GM19395 (cell line): Measurements from ENCODE around the gene HOXA2.

Source experiments
- ATAC-seq: cut with Tn5 transposase; IDR thresholded peaks from one replicate; pipeline ENCODE4 v1.9.1; 2021; ENCODE audit warnings: mild to moderate bottlenecking, moderate library complexity; ENCODE audit not compliant: unreplicated experiment

Gene HOXA2

DNA sequence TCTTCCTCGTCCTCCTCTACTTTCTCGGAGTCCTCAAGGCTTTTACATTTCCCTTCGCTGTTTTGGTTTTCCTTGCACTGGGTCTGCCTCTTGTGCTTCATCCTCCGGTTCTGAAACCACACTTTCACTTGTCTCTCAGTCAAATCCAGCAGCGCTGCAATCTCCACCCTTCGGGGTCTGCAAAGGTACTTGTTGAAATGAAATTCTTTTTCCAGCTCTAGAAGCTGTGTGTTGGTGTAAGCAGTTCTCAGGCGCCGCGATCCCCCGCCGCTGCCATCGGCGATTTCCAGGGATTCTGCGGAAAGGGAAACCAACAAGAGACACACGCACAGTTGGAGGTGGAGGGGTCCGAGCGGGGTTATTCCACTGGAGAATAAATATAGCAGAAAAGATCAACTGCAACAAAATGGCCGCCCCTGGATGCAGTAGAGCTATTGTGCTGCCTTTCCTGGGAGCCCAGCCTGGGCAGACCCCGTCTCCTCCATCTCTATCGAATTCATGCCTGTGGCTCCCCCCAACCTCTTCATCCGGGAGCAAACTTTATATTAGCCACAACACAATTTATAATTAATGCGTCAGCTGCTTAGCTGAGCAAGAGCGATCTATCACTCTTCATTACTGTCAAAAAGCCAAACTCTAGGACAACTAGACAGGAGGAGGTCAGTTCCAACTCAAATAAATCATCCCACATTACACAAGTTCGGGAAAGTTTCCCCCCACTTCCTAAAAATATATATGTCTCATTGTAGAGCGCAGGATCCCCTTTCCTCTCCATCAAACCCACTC, 1.1 kb downstream of the HOXA2 start:
- ATAC-seq = no peak

GRCh38 chr7:27100694-27101170, 1.8 kb downstream of the HOXA2 start:
- ATAC-seq = no peak

GRCh38 chr7:27099453-27100370, 2.8 kb downstream of the HOXA2 start:
- ATAC-seq = no peak

- no peak for ATAC-seq
Observed at GRCh38 chr7:27098578-27099451, 3.7 kb downstream of the HOXA2 start.

- no peak for ATAC-seq
Observed at GRCh38 chr7:27097686-27098577, 4.6 kb downstream of the HOXA2 start.

DNA sequence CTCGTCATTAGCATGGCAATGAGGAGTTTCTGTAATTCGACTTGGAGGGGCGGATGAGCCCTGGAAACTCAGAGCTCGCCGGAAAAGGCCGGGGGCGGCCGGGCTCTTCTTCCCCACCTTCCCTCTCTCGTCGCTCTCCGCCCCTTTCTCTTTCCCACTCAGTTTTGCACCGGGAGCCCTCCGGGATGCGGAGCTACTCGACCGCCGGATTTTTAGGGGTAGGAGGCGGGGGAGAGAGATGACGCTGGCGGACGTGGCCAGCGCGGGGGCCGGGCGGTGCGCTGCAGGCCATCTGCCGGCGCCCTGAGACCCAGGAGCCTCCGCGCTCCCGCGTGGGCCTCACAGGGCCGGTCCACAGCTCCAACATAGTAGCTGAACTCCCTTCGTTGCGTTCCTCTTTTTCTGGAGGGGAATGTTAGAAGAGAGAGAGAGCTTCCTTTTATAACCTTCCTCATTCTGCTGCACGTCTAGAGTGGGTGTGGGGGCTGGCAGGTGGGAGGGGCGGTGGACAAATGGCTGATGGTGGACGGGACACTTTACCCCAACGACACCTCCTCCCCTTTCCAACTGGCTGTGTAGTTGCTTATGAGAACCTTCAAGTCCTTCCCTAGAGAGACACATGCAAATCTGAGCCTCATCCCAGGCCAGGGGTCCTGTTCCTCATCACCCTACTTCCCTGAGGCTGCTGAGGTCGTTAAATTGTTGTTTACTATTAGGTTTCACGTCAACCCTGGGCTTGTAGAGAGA, 5.5 kb downstream of the HOXA2 start:
- ATAC-seq = no peak

DNA sequence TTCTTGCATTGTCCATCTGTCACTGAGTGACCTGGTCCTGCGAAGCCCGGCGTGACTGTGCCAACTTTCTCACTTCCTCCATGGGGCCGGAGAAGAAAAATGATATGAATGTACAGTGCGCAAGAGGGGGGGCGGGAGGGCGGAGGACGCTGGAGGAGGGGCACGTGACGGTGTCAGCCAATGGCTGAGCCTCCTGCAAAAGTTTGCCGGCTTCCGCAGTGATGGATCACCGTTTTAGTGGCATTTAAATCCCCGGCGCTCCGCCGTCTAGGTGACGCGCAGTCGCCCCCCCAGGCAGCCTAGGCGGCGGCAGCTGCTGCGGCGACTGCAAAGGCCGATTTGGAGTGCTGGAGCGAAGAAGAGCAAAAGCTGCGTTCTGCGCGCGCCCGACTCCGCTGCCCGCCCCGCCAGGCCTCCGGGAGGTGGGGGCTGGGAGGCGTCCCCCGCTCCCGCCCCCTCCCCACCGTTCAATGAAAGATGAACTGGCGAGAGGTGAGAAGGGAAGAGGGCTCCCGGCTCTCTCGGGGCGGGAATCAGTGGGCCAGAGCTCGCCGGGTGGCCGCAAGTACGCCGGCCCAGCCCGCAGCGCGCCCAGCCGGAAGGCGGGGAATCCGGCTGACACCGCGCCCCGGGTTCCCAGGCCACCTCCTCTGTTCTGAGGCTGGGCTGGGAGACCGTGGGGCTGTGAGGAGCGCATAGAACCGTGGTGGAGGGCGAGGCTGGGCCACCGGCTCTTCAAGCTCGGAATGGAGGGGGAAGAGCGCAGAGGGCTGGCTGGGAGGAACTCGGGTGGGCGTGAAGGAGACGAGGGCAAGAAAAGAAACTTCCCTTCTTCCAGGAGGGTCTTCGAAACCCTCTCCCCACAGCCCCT, 6.4 kb downstream of the HOXA2 start, which contains the start of gene HOXA1:
Gene HOXA1, minus strand, starts transcription at position 104 of the 871 bp plus-strand sequence. Its CDS starts 88 bp downstream, at position 16.
- ATAC-seq = peak; percentile 90

DNA sequence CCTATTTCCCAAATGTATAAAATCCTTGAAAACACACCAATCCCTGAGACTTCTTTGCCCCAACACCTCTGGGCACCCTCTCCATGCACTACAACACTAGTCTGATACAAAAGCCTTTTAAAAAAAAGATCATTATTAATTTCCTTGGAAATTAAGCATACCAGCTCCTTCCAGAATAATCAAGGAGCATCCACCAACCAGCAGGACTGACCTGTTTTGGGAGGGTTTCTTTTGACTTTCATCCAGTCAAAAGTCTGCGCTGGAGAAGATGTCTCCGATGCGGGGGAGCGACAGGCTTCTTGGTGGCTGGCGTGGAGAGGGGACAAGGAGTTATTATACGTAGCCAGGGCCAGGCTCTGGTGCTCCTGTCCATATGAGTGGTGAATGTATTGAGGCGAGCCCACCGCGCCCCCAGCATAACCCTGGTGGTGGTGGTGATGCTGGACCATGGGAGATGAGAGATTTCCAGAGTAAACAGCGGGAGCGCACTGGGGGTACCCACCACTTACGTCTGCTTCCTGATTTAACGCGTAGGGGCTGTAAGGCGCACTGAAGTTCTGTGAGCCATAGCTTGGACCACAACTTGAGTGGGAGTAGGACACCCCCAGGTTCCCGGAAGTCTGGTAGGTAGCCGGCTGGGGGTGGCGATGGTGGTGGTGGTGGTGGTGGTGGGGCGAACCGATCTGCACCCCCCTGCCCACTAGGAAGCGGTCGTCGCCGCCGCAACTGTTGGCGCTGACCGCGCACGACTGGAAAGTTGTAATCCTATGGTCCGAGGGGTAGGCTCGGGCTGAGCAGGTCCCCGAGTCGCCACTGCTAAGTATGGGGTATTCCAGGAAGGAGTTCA, 7.2 kb downstream of the HOXA2 start:
- ATAC-seq = peak; percentile 11

- ATAC-seq = no peak
Observed at GRCh38 chr7:27094304-27095049, 8.0 kb downstream of the HOXA2 start.

- no peak for ATAC-seq
Observed at GRCh38 chr7:27093184-27093895, 9.1 kb downstream of the HOXA2 start.

DNA sequence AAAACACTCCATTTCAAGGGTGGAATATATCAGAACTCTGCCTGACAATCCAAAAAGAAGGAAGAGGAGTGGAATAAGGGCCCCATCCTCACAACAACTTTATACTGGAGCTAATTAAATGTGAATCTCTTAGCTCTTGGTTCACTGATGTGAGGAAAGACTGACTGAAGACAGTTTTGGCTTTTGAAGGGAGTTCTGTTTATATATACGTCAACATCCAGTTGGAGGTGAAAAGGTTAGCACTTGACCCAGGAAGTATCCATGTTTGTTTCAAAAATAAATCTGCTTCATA, 9.7 kb downstream of the HOXA2 start:
- ATAC-seq = no peak

- no peak for ATAC-seq
Observed at GRCh38 chr7:27091941-27092818, 10.3 kb downstream of the HOXA2 start.

GRCh38 chr7:27091105-27091504, 11.4 kb downstream of the HOXA2 start:
- no peak for ATAC-seq

DNA sequence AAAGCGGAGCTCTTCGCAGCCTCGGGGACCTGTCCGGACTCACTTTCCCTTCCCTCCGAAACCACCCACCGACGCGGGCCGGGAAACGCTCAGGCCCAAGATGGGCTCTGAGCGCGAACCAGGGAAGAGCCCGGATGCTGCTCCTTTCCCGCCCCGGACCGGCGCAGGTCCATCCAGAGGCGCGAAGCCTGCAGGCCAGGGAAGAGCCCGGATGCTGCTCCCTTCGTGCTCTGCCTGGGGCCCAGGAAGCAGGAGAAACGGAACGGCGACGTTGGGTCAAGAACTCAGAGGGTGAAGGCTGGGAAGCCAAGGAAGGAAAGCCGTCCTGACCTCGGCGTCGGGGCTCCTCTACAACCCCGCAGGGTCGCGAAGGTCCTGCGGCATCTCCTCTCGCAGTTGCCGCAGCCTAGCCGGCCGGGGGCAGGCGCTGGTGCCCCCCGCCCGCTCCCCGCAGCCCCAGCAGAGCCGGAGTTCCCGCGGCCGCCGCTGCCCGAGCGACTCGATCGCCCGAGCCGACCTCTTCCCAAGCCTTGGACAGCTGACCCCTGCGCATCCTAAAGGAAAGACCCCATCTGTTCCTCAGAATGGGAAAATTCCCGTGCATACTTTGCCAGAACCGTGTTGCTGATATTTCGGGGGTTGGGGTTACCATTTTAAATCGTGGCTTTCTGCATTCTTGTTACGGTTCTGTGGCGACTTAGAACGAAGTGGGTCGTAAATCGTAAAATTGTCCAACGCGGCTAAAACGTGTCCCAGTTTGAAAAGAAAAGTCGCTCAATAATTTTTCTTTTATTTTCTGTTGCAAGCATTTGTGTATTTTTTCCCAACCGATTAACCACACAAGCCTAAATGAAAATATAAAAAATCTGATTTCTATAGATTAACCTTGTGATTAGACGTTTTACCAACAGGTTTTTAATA, 14.2 kb downstream of the HOXA2 start:
- no peak for ATAC-seq
